Right lobe of liver (tissue), 6 donors: ENCODE data around the gene CAVIN1. TPM values are rescaled to one million over a fixed set of nuclear protein-coding genes. Genes with fewer than 3 reads are reported as not detected.
"Not testable (repeated sequence)": the region's sequence is repeated elsewhere in the genome, so short reads cannot be mapped to it uniquely, and the experiment has no call there.

ENCODE experiments used
- ATAC-seq, 4 donors: fragments of 200-7000 bp; cut with Tn5 transposase; one replicate each; pipeline ENCODE4 v1.9.1; 2020; ENCODE audit warnings: mild to moderate bottlenecking in 4 of 4, moderate library complexity in 4 of 4
- DNase-seq, 3 donors: peaks; one replicate each; pipeline ENCODE4 v3.0.0-alpha.2; 2020
- H3K27ac ChIP-seq, 3 donors: fragments of 200-600 bp; one replicate each; pipeline ENCODE4 v1.8.0; 2022
- H3K27me3 ChIP-seq, 2 donors: fragments of 200-600 bp; one replicate each; pipeline ENCODE4 v1.8.0; 2022
- H3K36me3 ChIP-seq, 4 donors: fragments of 200-600 bp; sonication (generic) in 1 of 4; one replicate each; pipeline versions ENCODE4 v1.5.1 to v1.8.0; 2017 to 2022; ENCODE audit warnings: control low read depth in 1 of 4
- H3K4me1 ChIP-seq, 4 donors: fragments of 200-600 bp; sonication (generic) in 1 of 4; one replicate each; pipeline versions ENCODE4 v1.5.1 to v1.8.0; 2017 to 2022; ENCODE audit warnings: control low read depth in 1 of 4
- H3K4me3 ChIP-seq, 3 donors: fragments of 200-600 bp; one replicate each; pipeline ENCODE4 v1.8.0; 2022
- H3K9me3 ChIP-seq, 4 donors: fragments of 200-600 bp; sonication (generic) in 1 of 4; one replicate each; pipeline versions ENCODE4 v1.5.1 to v1.8.0; 2017 to 2022; ENCODE audit warnings: control low read depth in 1 of 4
- CTCF ChIP-seq, 4 donors: fragments of 200-600 bp in 3 of 4; fragments of 450-650 bp in 1 of 4; IDR thresholded peaks; one replicate each; pipeline versions ENCODE4 v1.5.1 to v1.8.0; 2016 to 2022; ENCODE audit warnings: antibody characterized with exemption in 4 of 4, mild to moderate bottlenecking in 2 of 4
- POLR2A ChIP-seq: fragments of 450-650 bp; IDR thresholded peaks from one replicate; pipeline ENCODE4 v1.6.1; 2017; ENCODE audit warnings: antibody characterized with exemption, mild to moderate bottlenecking
- WGBS: methylation state at CpG from one replicate; pipeline ENCODE4 v1.1.6; 2018; ENCODE audit warnings: low coverage, low lambda C conversion rate; ENCODE audit not compliant: insufficient coverage; ENCODE audit errors: missing lambda C conversion rate; 5-methylcytosine and 5-hydroxymethylcytosine counted together
- intact Hi-C, 2 donors: fragments of 100-400 bp; cut with DNase I; formaldehyde crosslinking; loops; one replicate each; pipeline versions ENCODE4 v1.11.2 to v1.14.1; 2022
- total RNA-seq, 6 experiments: library from RNA; depleted of rRNA in 2 of 6; stranded (reverse); fragments of >200 nt in 2 of 6; fragmentation: NEBNext Ultra II Directional in 3 of 6; extraction: Animal tissue kit (Norgen Biotek cat#: 25700) in 3 of 6; gene quantifications; one replicate each; pipeline versions ENCODE4 v1.1.0 to v1.2.4, GENCODE V29; 2016 to 2023
- donor health status: DM: no; HTN: yes; CAD: no.
- donor health status: DM: no; HTN: no; CAD: no.
- donor health status: DM: no; HTN: no; CAD: no.
- donor health status: DM: no; HTN: yes; CAD: no.
- donor health status: DM: no; HTN: yes; CAD: no.

Gene CAVIN1
- total RNA-seq, 6 experiments from 2014 or later = 8.7 to 29.6 (median 17.4) TPM

GRCh38 chr17:42399121-42399520 is 23.9 kb downstream of the CAVIN1 start:
- ATAC-seq = no peak
- no peaks in the 10 kb centered on the region for H3K9me3 ChIP-seq
- no peak for DNase-seq
- intact Hi-C loops = loop anchor here in 1 of 2 donors (10.0 kb wide), 1 partner anchor 54 kb away; no protein-coding TSS in a partner anchor
- H3K4me3 ChIP-seq = no peak overlapping the region
- H3K27ac ChIP-seq = no peak overlapping the region
- 60% methylated on average over 2 of the region's 2 CpGs for WGBS
- TF ChIP-seq CTCF (IDR thresholded peaks at IDR 0.05) = no peak
- TF ChIP-seq POLR2A = no peak
- H3K4me1 ChIP-seq = peaks cover 0 to 7% (median 0%) of the 10 kb centered on the region in 4 donors
- no peaks in the 10 kb centered on the region for H3K36me3 ChIP-seq
- H3K27me3 ChIP-seq = no peaks in the 10 kb centered on the region

GRCh38 chr17:42395601-42396000 is 27.5 kb downstream of the CAVIN1 start:
- intact Hi-C loops = loop anchor here in 1 of 2 donors (10.0 kb wide), 1 partner anchor 51 kb away; no protein-coding TSS in a partner anchor
- DNase-seq, ATAC-seq, H3K27me3 ChIP-seq, H3K36me3 ChIP-seq, H3K27ac ChIP-seq, H3K4me3 ChIP-seq, H3K9me3 ChIP-seq, H3K4me1 ChIP-seq: not testable (repeated sequence)
- WGBS = 98% methylated on average over 5 of the region's 8 CpGs

DNA sequence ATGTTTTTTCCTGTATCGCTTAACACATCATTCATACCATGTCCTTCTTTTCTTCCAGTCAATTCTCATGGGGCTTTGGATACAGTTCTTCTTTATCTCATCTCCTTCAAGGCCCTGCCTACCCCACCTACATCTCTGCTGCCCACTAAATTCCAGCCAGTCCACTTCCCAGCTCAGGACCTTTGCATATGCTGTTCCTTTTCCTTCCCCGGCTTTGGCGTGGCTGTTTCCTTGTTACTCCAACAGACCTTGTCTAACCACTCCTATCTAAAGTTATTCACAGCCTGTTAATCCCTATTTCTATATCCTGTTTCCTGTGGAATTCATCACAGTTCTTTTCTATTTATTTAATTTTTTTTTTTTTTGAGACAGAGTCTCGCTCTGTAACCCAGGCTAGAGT is 28.2 kb downstream of the CAVIN1 start:
- DNase-seq = no peak
- H3K36me3 ChIP-seq = no peaks in the 10 kb centered on the region
- WGBS = 81% methylated on average over 4 of the region's 4 CpGs
- peak in 2 of 4 donors; percentile 9 to 42 for ATAC-seq
- no peak for TF ChIP-seq POLR2A
- no peak for TF ChIP-seq CTCF (IDR thresholded peaks at IDR 0.05)
- no peaks in the 10 kb centered on the region for H3K27me3 ChIP-seq
- no peaks in the 10 kb centered on the region for H3K9me3 ChIP-seq
- intact Hi-C loops = loop anchor here in 1 of 2 donors (10.0 kb wide), 1 partner anchor 50 kb away; no protein-coding TSS in a partner anchor
- H3K4me1 ChIP-seq = peaks cover 0 to 7% (median under 1%) of the 10 kb centered on the region in 4 donors
- no peak overlapping the region for H3K4me3 ChIP-seq
- no peak overlapping the region for H3K27ac ChIP-seq

DNA sequence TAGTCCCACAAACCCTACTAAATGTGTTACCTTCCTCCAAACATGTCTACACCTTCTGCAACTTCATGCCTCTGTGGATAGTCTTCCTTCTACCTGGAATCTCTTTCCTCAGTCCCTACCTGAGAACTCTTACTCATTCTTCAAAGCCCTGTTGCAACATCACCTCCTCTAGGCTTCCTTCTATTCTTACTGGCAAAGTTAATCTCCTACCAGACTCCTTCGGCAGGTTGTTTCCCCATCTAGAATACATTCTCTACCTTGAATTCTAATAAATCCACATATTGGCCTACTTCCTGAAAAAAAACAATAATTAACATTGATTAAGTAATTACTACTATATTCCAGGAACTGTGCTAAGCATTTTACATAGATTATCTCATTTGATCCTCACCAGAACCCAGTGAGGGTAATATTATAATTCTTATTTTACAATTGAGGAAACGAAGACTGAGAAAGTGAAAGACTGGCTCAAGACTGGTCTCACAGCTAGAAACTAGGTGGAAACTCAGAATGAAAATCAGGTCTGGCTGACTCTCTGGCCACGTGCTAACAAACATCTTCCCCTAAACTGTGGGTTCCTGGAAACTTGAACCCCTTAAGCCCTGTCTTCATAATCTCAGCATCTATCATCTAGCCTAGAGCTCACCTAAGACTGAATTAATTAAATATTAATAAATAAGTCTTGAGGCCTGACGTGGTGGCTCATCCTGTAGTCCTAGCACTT is 30.2 kb downstream of the CAVIN1 start:
- DNase-seq (no peak), ATAC-seq (no peak)
- intact Hi-C loops = loop anchor here in 1 of 2 donors (10.0 kb wide), 1 partner anchor 48 kb away; no protein-coding TSS in a partner anchor
- TF ChIP-seq CTCF (IDR thresholded peaks at IDR 0.05) = no peak
- TF ChIP-seq POLR2A = no peak
- no peaks in the 10 kb centered on the region for H3K27me3 ChIP-seq
- no peaks in the 10 kb centered on the region for H3K9me3 ChIP-seq
- 56% methylated on average over 4 of the region's 4 CpGs for WGBS
- no peaks in the 10 kb centered on the region for H3K36me3 ChIP-seq
- no peak overlapping the region for H3K4me3 ChIP-seq
- no peak overlapping the region for H3K27ac ChIP-seq
- H3K4me1 ChIP-seq = peaks cover 0 to 15% (median 5%) of the 10 kb centered on the region in 4 donors

- 90% methylated on average over 5 of the region's 8 CpGs for WGBS
Measured at GRCh38 chr17:42391439-42391838, 31.6 kb downstream of the CAVIN1 start.

More at GRCh38 chr17:42391439-42391838, 31.6 kb downstream of the CAVIN1 start:
- H3K36me3 ChIP-seq, H3K27me3 ChIP-seq, H3K9me3 ChIP-seq, ATAC-seq, H3K27ac ChIP-seq, DNase-seq, H3K4me3 ChIP-seq: not testable (repeated sequence)
- peaks cover 0 to 21% (median 5%) of the 10 kb centered on the region in 4 donors for H3K4me1 ChIP-seq
- intact Hi-C loops = loop anchor here in 1 of 2 donors (10.0 kb wide), 1 partner anchor 47 kb away; no protein-coding TSS in a partner anchor
